B cell (primary cell): Measurements from ENCODE around the gene NBAS. TPM values are rescaled to one million over a fixed set of nuclear protein-coding genes. Genes with fewer than 3 reads are reported as not detected.

ENCODE experiments used
- ATAC-seq: fragments of 200-7000 bp; cut with Tn5 transposase; one replicate; pipeline ENCODE4 v1.10.0; 2021; ENCODE audit warnings: low read depth, mild to moderate bottlenecking, moderate number of reproducible peaks, moderate library complexity
- CTCF ChIA-PET: fragments of 350-600 bp; sonication (Branson Sonifier 250); formaldehyde crosslinking; loops from one replicate; lab custom pipeline; 2021; ENCODE audit warnings: antibody characterized with exemption, inconsistent platforms; lab: Charles Lee
- POLR2A ChIA-PET: fragments of 350-600 bp; sonication (Branson Sonifier 250); formaldehyde crosslinking; loops from one replicate; lab custom pipeline; 2021; ENCODE audit warnings: antibody characterized with exemption; lab: Charles Lee
- DNase-seq: peaks from one replicate; pipeline ENCODE4 v3.0.0; 2013
- H2AFZ ChIP-seq: 2 replicates; pipeline ENCODE4 v1.6.1; 2012; ENCODE audit warnings: mild to moderate bottlenecking, low read depth, low read length; ENCODE audit not compliant: insufficient read depth, poor library complexity, severe bottlenecking
- H3K27ac ChIP-seq, 2 donors: 1 replicate in 1 of 2; 2 replicates in 1 of 2; pipeline ENCODE4 v1.5.1; 2012 to 2013; ENCODE audit warnings: low read length in 2 of 2, mild to moderate bottlenecking in 2 of 2, moderate library complexity in 1 of 2
- H3K27me3 ChIP-seq, 4 experiments: fragments of 200-600 bp in 1 of 4; sonication (generic) in 1 of 4; replicated peaks in 1 of 4; 1 replicate in 2 of 4; 2 replicates in 2 of 4; pipeline versions ENCODE4 v1.6.1 to v1.7.0; 2013 to 2016; ENCODE audit warnings: low read length in 3 of 4, mild to moderate bottlenecking in 2 of 4, mixed read lengths in 1 of 4, moderate library complexity in 1 of 4; ENCODE audit not compliant: insufficient read depth in 4 of 4, control insufficient read depth in 3 of 4; ENCODE audit errors: control extremely low read depth in 1 of 4
- H3K36me3 ChIP-seq, 2 experiments: replicated peaks in 1 of 2; 1 replicate in 1 of 2; 2 replicates in 1 of 2; pipeline versions ENCODE4 v1.6.1 to v1.7.1; 2013; ENCODE audit warnings: low read length in 1 of 2; ENCODE audit not compliant: insufficient read depth in 2 of 2, control insufficient read depth in 1 of 2; ENCODE audit errors: control extremely low read depth in 1 of 2, extremely low read depth in 1 of 2
- H3K4me1 ChIP-seq, 2 donors: fragments of 200-600 bp in 1 of 2; sonication (generic) in 1 of 2; 1 replicate in 1 of 2; 2 replicates in 1 of 2; pipeline versions ENCODE4 v1.5.1 to v1.6.1; 2013 to 2017; ENCODE audit warnings: low read length in 2 of 2; ENCODE audit not compliant: control insufficient read depth in 2 of 2, insufficient read depth in 2 of 2
- H3K4me2 ChIP-seq: replicated peaks from 2 replicates; pipeline ENCODE3; 2012; ENCODE audit warnings: mild to moderate bottlenecking, low read depth, low read length; ENCODE audit not compliant: poor library complexity, severe bottlenecking
- H3K4me3 ChIP-seq, 5 experiments: fragments of 200-600 bp in 1 of 5; sonication (generic) in 1 of 5; 1 replicate in 3 of 5; 2 replicates in 2 of 5; pipeline versions ENCODE4 v1.5.1 to v1.7.0; 2011 to 2016; ENCODE audit warnings: low read length in 4 of 5, mild to moderate bottlenecking in 4 of 5, low read depth in 2 of 5, control low read depth in 1 of 5, moderate library complexity in 1 of 5; ENCODE audit not compliant: insufficient read depth in 1 of 5; ENCODE audit errors: control extremely low read depth in 1 of 5, extremely low read depth in 1 of 5
- H3K79me2 ChIP-seq: fragments of 200-600 bp; sonication (generic); one replicate; pipeline ENCODE4 v1.6.0; 2016; ENCODE audit warnings: low read length; ENCODE audit not compliant: control insufficient read depth, insufficient read depth
- H3K9ac ChIP-seq: fragments of 200-600 bp; sonication (generic); 2 replicates; pipeline ENCODE4 v1.6.1; 2017; ENCODE audit warnings: mild to moderate bottlenecking, low read length, moderate library complexity
- H3K9me3 ChIP-seq, 3 donors: one replicate each; pipeline versions ENCODE4 v1.6.1 to v1.7.1; 2013; ENCODE audit warnings: low read length in 2 of 3; ENCODE audit not compliant: control insufficient read depth in 2 of 3, insufficient read depth in 1 of 3; ENCODE audit errors: control extremely low read depth in 1 of 3
- H4K20me1 ChIP-seq: 2 replicates; pipeline ENCODE4 v1.6.0; 2012; ENCODE audit warnings: mild to moderate bottlenecking, low read length; ENCODE audit not compliant: insufficient read depth, control insufficient read depth, poor library complexity, severe bottlenecking
- H3K27ac Mint-ChIP-seq: one replicate; pipeline ENCODE4 v1.8.0; 2021; ENCODE audit warnings: mixed read lengths
- H3K27me3 Mint-ChIP-seq: one replicate; pipeline ENCODE4 v1.8.0; 2021; ENCODE audit warnings: mixed read lengths
- H3K4me1 Mint-ChIP-seq: one replicate; pipeline ENCODE4 v1.8.0; 2021; ENCODE audit warnings: mixed read lengths
- H3K4me3 Mint-ChIP-seq: one replicate; pipeline ENCODE4 v1.8.0; 2021; ENCODE audit warnings: mixed read lengths
- H3K9me3 Mint-ChIP-seq: one replicate; pipeline ENCODE4 v1.8.0; 2022; ENCODE audit warnings: mixed read lengths; ENCODE audit not compliant: insufficient read depth
- EZH2 ChIP-seq: IDR thresholded peaks from 2 replicates; pipeline ENCODE4 v1.6.1; 2012; ENCODE audit warnings: borderline replicate concordance, low read depth, mild to moderate bottlenecking, moderate library complexity, low read length; ENCODE audit not compliant: insufficient read depth, poor library complexity, severe bottlenecking
- WGBS: methylation state at CpG from one replicate; pipeline ENCODE4 v1.1.5; 2013; ENCODE audit warnings: missing lambda C conversion rate; ENCODE audit not compliant: insufficient coverage; 5-methylcytosine and 5-hydroxymethylcytosine counted together
- intact Hi-C: fragments of 100-400 bp; cut with micrococcal nuclease; formaldehyde crosslinking; loops from one replicate; pipeline ENCODE4 v1.10.0; 2022
- polyA plus RNA-seq: library from polyadenylated mRNA; depleted of rRNA; stranded (reverse); fragments of >200 nt; gene quantifications from 2 replicates; pipeline ENCODE4 v1.2.3, GENCODE V29; 2012
- total RNA-seq, 2 donors: library from RNA; stranded (reverse); fragments of 120-200 nt in 1 of 2; gene quantifications; 1 replicate in 1 of 2; 2 replicates in 1 of 2; pipeline versions ENCODE4 v1.2.3 to v1.2.4, GENCODE V29; 2013 to 2022
- TF ChIP-seq, protein P1 (sequence below): fragments of 200-600 bp; IDR thresholded peaks from one replicate; pipeline ENCODE4 v1.8.0; 2022; ENCODE audit warnings: antibody characterized with exemption, mild to moderate bottlenecking

Gene NBAS
- total and polyA plus RNA-seq, 2 donors (not counting 1 experiment from before 2014, with no cell fraction given): 10.6 to 37.3 TPM

DNA sequence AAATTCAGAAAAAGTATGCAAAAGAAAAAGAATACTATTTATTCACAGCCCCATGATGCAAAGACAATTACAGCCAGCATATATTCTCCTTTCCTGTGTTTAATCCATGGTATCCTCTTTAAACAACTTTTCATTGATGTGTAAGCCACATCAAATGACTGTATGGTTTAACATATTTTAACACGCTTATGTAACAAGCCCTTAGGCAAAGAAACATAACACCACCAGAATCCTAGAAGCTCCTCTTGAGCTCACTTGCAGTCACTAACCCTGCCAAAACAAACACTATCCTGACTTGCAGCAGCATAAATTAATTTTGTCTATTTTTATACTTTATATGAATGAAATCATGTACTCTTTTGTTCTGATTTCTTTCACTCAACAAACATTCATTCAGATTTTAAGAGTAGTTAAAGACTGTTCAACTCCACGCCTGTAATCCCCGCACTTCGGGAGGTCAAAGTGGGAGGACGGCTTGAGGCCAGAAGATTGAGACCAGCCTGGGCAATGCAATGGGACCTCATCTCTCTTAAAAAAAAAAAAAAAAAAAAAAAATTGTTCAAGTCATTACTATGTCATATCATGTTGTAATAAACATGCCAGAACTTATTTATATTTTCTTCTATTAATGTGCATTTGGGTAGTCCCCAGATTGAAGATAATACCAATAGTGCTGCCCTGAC, 226.3 kb downstream of the NBAS start:
- Histone ChIP-seq H3K4me3 (no peak overlapping the region), H3K27ac (no peak overlapping the region), H3K9me3 (no peaks in the 10 kb centered on the region), H3K27me3 (no peaks in the 10 kb centered on the region), H2AFZ (no peak overlapping the region), H3K4me2 (no peak overlapping the region), H3K9ac (no peak overlapping the region), H3K36me3 (peaks cover 5 to 8% of the 10 kb centered on the region in 2 experiments), H3K79me2 (no peaks in the 10 kb centered on the region), H4K20me1 (no peaks in the 10 kb centered on the region), H3K4me1 (no peaks in the 10 kb centered on the region)
- Mint-ChIP-seq H3K9me3 (no peaks in the 10 kb centered on the region), H3K27ac (no peak overlapping the region), H3K4me3 (no peak overlapping the region), H3K4me1 (no peaks in the 10 kb centered on the region), H3K27me3 (no peaks in the 10 kb centered on the region)
- DNase-seq (no peak), ATAC-seq (no peak)
- POLR2A ChIA-PET: no interaction called here
- 60% methylated on average over 1 of the region's 5 CpGs for WGBS
- no peak for TF ChIP-seq EZH2
- TF ChIP-seq, protein P1, sequence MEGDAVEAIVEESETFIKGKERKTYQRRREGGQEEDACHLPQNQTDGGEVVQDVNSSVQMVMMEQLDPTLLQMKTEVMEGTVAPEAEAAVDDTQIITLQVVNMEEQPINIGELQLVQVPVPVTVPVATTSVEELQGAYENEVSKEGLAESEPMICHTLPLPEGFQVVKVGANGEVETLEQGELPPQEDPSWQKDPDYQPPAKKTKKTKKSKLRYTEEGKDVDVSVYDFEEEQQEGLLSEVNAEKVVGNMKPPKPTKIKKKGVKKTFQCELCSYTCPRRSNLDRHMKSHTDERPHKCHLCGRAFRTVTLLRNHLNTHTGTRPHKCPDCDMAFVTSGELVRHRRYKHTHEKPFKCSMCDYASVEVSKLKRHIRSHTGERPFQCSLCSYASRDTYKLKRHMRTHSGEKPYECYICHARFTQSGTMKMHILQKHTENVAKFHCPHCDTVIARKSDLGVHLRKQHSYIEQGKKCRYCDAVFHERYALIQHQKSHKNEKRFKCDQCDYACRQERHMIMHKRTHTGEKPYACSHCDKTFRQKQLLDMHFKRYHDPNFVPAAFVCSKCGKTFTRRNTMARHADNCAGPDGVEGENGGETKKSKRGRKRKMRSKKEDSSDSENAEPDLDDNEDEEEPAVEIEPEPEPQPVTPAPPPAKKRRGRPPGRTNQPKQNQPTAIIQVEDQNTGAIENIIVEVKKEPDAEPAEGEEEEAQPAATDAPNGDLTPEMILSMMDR: no peak
- intact Hi-C loops: no loop called here
- CTCF ChIA-PET: no interaction called here

DNA sequence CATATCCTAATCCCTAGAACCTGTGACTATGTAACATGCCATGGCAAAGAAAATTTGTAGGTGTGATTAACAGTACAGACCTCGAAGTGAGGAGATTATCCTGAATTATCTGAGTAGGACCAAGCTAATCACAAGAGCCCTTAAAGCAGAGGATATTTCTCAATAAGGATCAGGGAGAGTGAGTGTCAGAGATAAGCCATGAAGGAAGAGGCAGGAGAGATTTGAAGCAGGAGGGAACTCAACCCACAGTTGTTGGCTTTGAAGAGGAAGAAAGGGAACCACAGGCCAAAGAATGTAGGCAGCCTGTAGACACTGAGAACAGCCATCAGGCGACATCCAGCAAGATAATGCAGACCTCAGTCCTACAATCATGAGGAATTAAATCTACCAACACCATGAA, 229.3 kb downstream of the NBAS start:
- Histone ChIP-seq H3K36me3 (peaks cover 18 to 22% of the 10 kb centered on the region in 2 experiments), H3K4me1 (no peaks in the 10 kb centered on the region), H3K27ac (no peak overlapping the region), H2AFZ (no peak overlapping the region), H3K27me3 (no peaks in the 10 kb centered on the region), H3K4me3 (no peak overlapping the region), H3K4me2 (no peak overlapping the region), H3K9me3 (no peaks in the 10 kb centered on the region), H3K9ac (no peak overlapping the region), H3K79me2 (no peaks in the 10 kb centered on the region), H4K20me1 (no peaks in the 10 kb centered on the region)
- CTCF ChIA-PET: interaction anchor here (1.3 kb wide), 1 partner anchor 9 kb away, joined by 3 read pairs; no protein-coding TSS in a partner anchor
- intact Hi-C loops: no loop called here
- no peak overlapping the region for H3K4me3 Mint-ChIP-seq
- POLR2A ChIA-PET: no interaction called here
- TF ChIP-seq, protein P1: no peak
- TF ChIP-seq EZH2: no peak
- H3K27ac Mint-ChIP-seq: no peak overlapping the region
- no peaks in the 10 kb centered on the region for H3K9me3 Mint-ChIP-seq
- no peaks in the 10 kb centered on the region for H3K27me3 Mint-ChIP-seq
- H3K4me1 Mint-ChIP-seq: no peaks in the 10 kb centered on the region
- WGBS: 100% methylated on average over 1 of the region's 2 CpGs
- DNase-seq: no peak
- no peak for ATAC-seq
